GM12874 (cell line): ENCODE results near the gene OR52K1.

ENCODE experiments used
- TF ChIP-seq, protein P1 (sequence below): IDR thresholded peaks from 2 replicates; pipeline ENCODE4 v1.5.1; 2011; ENCODE audit warnings: low read depth, mild to moderate bottlenecking, control low read depth, low read length, moderate library complexity; ENCODE audit not compliant: insufficient read depth

Gene OR52K1

DNA sequence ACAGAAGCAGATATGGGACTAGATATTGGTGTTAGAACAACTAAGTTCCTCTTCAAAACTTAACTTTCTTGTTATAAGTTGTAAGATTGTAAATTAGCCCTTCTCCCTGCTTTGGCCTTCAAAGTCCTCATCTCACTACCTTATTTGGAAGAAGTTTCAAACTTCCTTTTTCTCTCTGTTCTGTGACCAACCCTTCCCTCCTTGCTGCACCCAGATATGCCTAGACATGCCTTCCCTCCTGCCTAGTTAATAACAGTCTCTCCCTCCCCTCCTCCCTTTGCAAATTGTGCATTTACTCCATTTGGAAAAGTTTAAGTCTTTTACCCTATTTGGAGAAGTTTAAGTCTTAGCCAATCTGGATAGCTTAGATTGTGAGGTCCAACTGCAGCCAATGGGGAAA, 28.4 kb upstream of the OR52K1 start:
- TF ChIP-seq, protein P1, sequence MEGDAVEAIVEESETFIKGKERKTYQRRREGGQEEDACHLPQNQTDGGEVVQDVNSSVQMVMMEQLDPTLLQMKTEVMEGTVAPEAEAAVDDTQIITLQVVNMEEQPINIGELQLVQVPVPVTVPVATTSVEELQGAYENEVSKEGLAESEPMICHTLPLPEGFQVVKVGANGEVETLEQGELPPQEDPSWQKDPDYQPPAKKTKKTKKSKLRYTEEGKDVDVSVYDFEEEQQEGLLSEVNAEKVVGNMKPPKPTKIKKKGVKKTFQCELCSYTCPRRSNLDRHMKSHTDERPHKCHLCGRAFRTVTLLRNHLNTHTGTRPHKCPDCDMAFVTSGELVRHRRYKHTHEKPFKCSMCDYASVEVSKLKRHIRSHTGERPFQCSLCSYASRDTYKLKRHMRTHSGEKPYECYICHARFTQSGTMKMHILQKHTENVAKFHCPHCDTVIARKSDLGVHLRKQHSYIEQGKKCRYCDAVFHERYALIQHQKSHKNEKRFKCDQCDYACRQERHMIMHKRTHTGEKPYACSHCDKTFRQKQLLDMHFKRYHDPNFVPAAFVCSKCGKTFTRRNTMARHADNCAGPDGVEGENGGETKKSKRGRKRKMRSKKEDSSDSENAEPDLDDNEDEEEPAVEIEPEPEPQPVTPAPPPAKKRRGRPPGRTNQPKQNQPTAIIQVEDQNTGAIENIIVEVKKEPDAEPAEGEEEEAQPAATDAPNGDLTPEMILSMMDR = no peak

DNA sequence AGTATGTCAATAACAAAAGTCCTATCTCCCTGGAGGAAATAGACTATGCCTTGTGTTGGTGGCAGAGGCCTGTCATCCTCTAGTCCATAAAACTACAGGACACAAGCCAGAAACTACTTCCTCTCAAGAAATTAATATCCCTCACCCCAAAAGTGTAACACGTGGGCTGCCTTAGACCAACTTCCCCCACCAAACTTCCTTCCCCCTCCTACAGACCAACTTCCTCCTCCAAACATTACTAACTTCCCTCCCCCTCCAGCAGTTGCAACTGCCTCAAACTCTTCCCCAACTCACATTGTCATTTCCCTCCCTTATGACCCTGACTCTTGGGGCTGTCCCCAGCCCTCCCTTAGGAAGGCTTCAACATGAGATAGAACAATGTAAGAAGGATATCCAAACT, 27.0 kb upstream of the OR52K1 start:
- TF ChIP-seq, protein P1 = no peak

GRCh38 chr11:4459500-4459899, 22.9 kb upstream of the OR52K1 start:
- TF ChIP-seq, protein P1 = no peak

DNA sequence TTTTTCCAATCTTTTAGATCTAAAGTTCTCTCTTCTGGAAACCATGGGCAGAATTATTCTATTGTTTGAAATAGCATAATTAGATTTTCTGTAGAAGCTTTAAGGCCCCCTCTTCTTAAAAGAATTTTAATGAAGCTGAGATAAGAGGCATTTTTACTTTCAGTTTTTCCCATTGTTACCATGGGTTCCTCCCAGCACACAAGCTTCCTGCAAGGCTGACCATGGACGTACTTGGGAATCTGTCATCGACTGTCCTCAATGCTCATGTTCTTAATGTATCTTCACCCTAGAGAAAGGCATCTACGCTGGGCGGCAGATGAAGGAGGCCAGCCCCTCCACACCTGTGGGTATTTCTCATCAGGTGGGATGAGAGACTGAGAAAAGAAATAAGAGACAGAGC, 22.3 kb upstream of the OR52K1 start:
- TF ChIP-seq, protein P1 = no peak

DNA sequence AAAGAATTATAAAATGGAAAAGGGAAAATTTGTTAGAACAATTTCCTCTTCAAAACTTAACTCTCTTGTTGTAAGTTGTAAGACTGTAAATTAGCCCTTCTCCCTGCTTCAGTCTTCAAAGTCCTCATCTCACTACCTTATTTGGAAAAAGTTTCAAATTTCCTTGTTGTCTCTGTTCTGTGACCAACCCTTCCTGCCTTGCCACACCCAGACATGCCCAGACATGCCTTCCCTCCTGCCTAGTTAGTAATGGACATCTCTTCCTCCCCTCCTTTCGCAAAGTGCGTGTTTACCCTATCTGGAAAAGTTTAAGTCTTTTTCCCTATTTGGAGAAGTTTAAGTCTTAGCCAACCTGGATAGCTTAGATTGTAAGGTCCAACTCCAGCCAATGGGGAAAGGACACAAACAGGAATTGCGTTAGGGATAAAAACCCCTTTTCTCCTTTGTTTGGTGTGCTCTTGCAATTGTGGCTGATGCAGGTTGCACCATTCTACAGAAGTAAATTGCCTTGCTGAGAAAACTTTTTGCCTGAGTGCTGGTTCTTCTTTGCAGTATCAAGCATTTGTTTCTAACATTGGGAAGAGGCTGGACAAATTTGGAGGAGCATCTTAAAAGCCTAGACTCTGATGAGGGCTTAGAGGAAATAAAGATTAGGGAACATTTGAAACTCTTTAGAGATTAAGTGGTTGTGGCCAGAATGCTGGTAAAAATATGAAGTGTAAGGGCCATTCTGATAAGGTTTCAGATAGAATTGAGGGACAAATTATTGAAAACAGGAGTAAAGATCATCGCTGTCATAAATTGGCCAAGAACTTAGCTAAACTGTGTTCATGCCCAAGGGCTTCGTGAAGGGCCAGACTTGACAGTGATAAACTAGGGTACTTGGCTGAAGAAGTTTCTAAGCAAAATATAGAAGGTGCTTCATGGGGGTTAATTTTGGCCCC, 18.0 kb upstream of the OR52K1 start:
- TF ChIP-seq, protein P1 = no peak

DNA sequence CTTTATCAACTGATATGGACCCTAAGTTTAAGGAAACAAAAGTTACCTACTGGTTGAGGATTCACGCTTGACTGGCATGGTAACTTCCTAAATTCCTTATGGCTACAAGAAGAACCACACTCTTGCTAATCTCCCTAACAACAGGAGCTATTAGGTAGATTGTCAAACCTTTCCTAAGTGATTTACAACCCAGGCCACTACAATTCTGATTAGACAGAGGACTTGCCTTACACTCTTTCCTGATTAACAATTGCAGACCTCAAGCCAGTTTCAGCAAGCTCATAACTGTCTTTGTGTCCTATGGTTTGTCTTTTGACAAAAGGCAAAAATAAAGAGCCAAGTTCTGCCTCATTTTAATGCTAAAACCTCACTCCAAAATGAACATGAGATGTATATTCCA, 17.0 kb upstream of the OR52K1 start:
- TF ChIP-seq, protein P1 = no peak

GRCh38 chr11:4466131-4466870, 16.1 kb upstream of the OR52K1 start:
- TF ChIP-seq, protein P1 = no peak
